HAP-1 (cell line): ENCODE results near the gene GALNT9.

Source experiments
- DNase-seq, 2 experiments: peaks; one replicate each; pipeline ENCODE4 v3.0.0-alpha.2; 2016 to 2020; ENCODE audit warnings: low spot score in 2 of 2
- H3K27me3 ChIP-seq: fragments of 250-450 bp; sonication (Bioruptor Pico); 2 replicates; pipeline ENCODE4 v1.5.1; 2020; ENCODE audit warnings: low read depth, mild to moderate bottlenecking, moderate library complexity
- H3K36me3 ChIP-seq: fragments of 250-450 bp; sonication (Bioruptor Pico); replicated peaks from 2 replicates; pipeline ENCODE4 v1.5.1; 2020; ENCODE audit warnings: mild to moderate bottlenecking
- H3K4me1 ChIP-seq: fragments of 250-450 bp; sonication (Bioruptor Pico); 2 replicates; pipeline ENCODE4 v1.5.1; 2020; ENCODE audit warnings: mild to moderate bottlenecking
- H3K4me3 ChIP-seq: fragments of 250-450 bp; sonication (Bioruptor Pico); 2 replicates; pipeline ENCODE4 v1.5.1; 2020; ENCODE audit warnings: mild to moderate bottlenecking, moderate library complexity
- H3K9me3 ChIP-seq: fragments of 250-450 bp; sonication (Bioruptor Pico); 2 replicates; pipeline ENCODE4 v1.5.1; 2020; ENCODE audit warnings: mild to moderate bottlenecking, moderate library complexity
- in situ Hi-C: fragments of 300-500 bp; cut with MboI; formaldehyde crosslinking; loops from 3 replicates; pipeline ENCODE4 v1.14.3; 2020; ENCODE audit warnings: low sequenced_read_pairs, inconsistent platforms, mixed read lengths

Gene GALNT9

DNA sequence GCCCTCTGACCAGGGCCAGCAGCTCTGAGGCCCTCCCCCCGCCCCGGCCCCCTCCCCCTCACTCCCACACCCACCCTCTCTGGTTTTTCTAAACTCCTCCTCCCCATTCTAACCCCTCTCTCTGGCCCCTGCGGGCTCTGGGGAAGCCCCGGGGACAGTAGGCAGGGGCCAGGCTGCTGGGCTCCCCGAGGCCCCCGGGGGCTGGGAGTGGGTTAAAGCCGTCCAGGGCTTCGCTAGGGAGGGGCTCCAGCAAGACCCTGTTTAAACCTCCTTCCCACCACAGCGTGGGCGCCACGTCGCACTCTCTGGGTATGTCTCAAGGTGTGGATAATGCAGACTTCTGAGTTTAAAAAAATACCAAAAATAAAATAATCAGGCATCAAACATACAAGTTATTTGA is 51.4 kb downstream of the GALNT9 start:
- no peaks in the 10 kb centered on the region for H3K9me3 ChIP-seq
- H3K27me3 ChIP-seq: no peaks in the 10 kb centered on the region
- no peaks in the 10 kb centered on the region for H3K4me1 ChIP-seq
- H3K4me3 ChIP-seq: no peak overlapping the region
- in situ Hi-C loops: no loop called here
- H3K36me3 ChIP-seq: no peaks in the 10 kb centered on the region
- no peak for DNase-seq

DNA sequence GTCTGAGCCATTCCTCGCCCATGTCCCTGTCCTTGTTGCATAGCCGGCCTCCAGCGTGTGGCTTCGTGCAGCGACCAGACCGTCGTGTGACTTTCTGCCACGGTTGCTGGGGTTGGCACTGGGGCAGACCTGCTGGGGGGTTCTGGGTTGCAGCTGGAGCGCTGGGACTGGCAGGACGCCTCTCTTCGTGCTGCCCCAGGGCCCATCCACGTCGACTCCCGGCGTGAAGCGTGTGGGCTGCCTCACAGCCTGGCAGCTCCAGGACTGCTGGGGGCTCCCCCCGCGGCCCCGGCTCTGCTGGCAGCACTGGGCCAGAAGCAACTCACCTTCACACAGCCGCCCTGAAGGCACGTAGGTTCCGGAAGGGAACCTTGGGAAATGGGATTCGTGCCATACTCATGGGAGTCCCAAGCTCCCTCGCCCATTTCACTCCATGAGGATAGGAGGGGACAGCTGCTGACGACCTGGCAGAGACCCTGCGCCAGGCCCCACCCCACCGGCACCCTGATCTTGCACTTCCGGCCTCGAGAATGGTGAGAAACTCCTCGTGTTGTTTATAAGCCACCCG is 51.9 kb downstream of the GALNT9 start:
- H3K27me3 ChIP-seq: 0 out of 2 replicates have a peak, but pooled peaks cover 2% of the 10 kb centered on the region
- in situ Hi-C loops: no loop called here

DNA sequence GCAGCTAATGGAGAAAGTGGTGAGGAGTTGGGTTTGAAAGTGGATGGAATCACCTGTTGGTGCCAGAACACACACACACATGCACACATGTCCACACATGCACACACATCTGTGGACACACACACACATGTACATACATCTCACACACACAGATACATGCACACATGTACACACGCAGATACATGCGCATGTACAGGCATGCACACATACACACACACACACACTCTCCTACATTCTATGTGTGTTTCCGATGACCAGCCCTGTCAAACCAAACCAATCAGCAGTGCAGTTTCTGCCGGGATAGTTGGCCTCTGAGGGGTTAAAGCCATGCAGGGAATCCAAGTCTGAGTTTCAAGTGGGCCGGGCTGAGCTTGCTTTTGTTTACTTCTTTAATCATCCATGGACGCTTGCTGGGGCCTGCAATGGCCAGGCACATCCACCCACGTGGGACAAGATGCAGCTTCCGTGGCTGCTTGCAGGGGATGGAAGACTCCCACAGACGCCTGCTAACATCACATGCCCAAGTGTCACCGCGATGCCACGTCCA is 52.5 kb downstream of the GALNT9 start:
- Histone ChIP-seq H3K4me3 (no peak overlapping the region), H3K9me3 (no peaks in the 10 kb centered on the region), H3K27me3 (peaks cover 3% of the 10 kb centered on the region; the same call in 1 of the 2 replicates), H3K4me1 (no peaks in the 10 kb centered on the region), H3K36me3 (no peaks in the 10 kb centered on the region)
- no peak for DNase-seq
- in situ Hi-C loops: no loop called here

More for the DNA sequence above, 51.9 kb downstream of the GALNT9 start:
- Histone ChIP-seq H3K9me3 (no peaks in the 10 kb centered on the region), H3K4me3 (no peak overlapping the region), H3K36me3 (no peaks in the 10 kb centered on the region), H3K4me1 (no peaks in the 10 kb centered on the region)
- no peak for DNase-seq

DNA sequence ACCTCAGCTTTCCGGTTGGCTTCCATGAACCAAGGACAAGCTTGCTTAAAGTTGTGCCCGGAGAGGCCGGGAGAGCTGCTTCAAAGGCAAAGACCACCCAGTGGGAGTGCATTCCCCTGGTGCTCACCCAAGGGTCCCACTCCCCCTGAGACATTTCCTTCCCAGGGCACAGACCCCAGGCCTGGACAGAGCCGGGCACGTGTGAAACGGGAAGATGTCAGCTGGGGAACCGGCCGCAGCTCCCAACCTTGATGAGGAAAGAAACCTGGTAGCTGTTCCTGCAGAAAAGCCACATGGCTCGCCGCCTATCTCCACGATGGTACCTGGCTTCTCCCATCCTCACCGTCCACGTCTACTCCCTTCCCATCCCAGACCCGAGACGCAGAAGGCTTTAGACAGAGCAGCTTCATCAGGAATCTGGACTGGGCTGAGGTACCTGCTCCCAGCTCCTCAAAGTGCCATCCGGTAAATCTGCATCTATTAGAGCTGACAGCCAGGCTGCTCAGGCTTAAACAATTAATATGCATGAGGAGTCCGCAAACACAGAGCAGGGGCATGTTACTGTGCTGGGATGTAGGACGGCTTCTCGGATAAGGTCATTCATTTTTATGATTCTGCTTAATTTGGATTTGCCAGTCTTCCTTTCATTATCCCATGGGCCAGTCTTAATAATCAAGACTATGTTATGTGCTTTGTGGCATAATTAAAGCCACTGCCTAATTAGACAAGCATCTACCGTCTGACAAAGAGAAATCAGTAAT is 53.1 kb downstream of the GALNT9 start:
- H3K27me3 ChIP-seq: peaks cover 8% of the 10 kb centered on the region
- no peaks in the 10 kb centered on the region for H3K36me3 ChIP-seq
- no peaks in the 10 kb centered on the region for H3K9me3 ChIP-seq
- no peak for DNase-seq
- no peaks in the 10 kb centered on the region for H3K4me1 ChIP-seq
- in situ Hi-C loops: no loop called here
- H3K4me3 ChIP-seq: no peak overlapping the region

DNA sequence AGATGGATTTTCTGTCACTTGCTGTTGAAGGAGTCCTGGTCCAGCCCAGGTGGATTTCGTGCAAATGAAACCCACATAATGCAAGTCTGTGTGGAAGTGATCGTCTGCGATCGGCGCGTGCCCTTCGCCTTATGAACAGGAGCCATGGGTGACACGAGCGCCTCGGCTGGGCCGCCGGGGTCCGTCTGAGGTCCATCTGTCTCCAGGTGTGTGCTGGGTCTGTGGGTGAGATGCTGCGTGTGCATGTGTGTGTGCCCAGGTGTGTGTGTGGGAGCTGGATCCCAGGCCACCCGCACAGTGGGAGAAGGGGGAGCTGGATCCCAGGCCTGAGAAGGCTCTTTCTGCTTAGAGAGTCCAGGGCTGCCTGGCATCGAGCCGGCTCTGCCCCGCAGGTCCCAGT is 53.8 kb downstream of the GALNT9 start:
- no peaks in the 10 kb centered on the region for H3K9me3 ChIP-seq
- H3K4me3 ChIP-seq: no peak overlapping the region
- H3K27me3 ChIP-seq: peaks cover 14% of the 10 kb centered on the region
- H3K4me1 ChIP-seq: no peaks in the 10 kb centered on the region
- no peaks in the 10 kb centered on the region for H3K36me3 ChIP-seq
- in situ Hi-C loops: no loop called here
- DNase-seq: no peak

DNA sequence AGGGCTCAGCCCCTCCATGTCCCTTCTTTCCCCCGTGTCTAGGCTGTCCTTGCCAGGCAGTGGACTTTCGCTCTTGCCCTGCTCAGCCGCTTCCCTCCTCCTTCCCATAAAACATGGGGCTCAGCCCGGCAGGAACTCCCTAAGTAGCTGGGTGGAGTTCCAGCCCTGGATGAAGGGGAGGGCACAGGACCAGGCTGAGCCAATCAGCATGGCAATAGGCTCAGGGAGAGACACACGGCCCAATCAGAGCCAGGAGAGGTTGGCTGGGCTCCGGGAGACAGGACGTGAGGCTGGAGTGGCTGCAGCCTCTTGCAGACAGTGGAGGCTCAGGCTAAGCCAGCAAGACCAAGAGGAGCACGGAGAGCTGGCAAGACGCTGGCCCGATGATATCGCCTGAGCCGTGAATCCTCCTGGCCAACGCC is 54.3 kb downstream of the GALNT9 start:
- DNase-seq: peak; percentile 46 to 69
- H3K4me3 ChIP-seq: no peak overlapping the region
- in situ Hi-C loops: no loop called here
- no peaks in the 10 kb centered on the region for H3K36me3 ChIP-seq
- peaks cover 19% of the 10 kb centered on the region for H3K27me3 ChIP-seq
- no peaks in the 10 kb centered on the region for H3K9me3 ChIP-seq
- H3K4me1 ChIP-seq: no peaks in the 10 kb centered on the region

DNA sequence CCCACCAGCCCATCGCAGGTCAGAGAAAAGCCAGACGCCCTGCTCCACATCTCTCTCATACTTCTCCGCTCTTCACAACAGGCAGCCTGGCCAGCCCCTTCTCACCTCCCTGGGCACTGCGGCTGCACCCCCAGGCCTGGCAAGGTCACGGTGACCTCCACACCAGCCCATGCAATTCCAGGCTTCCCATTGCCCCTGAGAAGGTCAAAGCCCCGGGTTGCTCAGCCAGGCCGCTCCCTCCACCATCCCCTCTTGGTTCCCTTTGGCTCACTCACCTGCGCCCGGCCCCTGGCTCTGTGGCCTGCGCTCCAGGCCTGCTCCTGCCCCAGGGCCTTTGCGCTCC is 55.4 kb downstream of the GALNT9 start:
- in situ Hi-C loops: no loop called here
- H3K9me3 ChIP-seq: no peaks in the 10 kb centered on the region
- no peak overlapping the region for H3K4me3 ChIP-seq
- no peak for DNase-seq
- H3K27me3 ChIP-seq: peaks cover 25% of the 10 kb centered on the region
- H3K4me1 ChIP-seq: no peaks in the 10 kb centered on the region
- no peaks in the 10 kb centered on the region for H3K36me3 ChIP-seq

DNA sequence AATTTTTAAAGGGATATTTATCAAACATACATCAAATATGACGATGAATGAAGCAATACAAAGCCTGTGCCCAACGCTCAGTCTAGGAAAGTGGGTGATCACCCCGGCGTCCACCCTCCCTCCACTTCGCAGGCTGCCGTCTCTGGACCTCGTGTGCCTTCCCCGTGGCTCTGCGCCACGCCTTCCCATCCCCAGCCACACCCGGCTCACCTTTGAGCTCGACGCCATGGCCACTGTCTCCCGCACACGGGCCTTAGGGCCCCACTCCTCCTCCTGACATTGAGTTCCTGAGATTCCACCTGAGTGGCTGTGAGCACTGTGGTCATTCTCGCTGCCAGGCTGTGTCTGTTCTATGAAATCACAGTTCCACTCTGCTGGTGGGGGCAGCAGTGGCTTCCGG is 56.7 kb downstream of the GALNT9 start:
- Histone ChIP-seq H3K27me3 (peaks cover 25% of the 10 kb centered on the region), H3K4me3 (no peak overlapping the region), H3K36me3 (no peaks in the 10 kb centered on the region), H3K9me3 (no peaks in the 10 kb centered on the region), H3K4me1 (no peaks in the 10 kb centered on the region)
- in situ Hi-C loops: no loop called here
- DNase-seq: no peak

DNA sequence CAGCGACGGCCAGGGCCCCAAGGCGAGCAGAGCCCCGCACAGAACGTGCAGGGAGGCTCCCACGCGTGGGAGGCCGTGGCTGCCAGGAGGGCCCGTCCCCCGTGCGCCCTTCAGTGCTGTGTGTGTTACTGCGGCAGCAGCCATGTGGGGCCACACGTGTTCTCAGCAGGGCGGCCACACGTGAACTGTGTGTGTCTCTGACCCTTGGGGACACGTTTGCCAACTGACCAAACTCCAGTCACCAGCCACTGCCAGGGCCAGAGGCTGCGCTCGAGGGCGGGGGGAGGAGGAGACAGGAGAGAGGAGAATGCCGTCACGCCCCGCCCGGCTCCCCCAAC is 57.7 kb downstream of the GALNT9 start:
- no peak for DNase-seq
- in situ Hi-C loops: no loop called here

DNA sequence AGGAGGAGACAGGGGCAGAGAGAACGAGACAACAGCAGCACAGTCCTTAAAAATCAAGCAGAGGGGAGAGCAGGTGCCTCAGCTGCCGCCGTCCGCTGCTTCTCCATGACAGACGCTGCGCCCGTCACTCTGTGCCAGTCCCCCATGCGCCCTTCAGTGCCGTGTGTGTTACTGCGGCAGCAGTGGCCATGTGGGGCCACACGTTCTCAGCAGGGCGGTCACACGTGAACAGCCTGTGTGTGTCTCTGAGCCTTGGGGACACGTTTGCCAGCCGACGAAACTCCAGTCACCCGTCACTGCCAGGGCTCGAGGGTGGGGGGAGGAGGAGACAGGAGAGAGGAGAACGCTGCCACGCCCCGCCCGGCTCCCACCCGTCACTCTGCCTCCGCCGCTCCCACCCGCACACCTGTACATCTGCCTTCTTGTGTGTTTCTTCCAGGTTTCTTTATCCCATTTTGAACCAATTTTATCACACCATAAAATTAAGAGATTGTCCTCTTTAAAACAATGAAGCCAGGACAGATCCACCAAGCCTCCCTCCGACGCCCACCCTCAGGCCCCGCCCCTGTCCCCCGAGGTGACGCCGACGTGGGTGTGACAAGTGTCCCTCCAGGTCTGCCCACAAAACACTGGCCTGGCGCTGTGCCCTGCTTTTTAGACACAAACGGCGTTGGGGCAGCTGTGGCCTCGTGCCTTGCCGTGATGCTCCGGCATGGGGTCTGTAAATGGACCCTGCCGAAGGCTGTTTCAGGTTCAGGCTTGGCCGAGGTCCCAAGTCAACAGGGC is 58.2 kb downstream of the GALNT9 start:
- in situ Hi-C loops: no loop called here
- Histone ChIP-seq H3K36me3 (no peaks in the 10 kb centered on the region), H3K4me1 (no peaks in the 10 kb centered on the region), H3K9me3 (no peaks in the 10 kb centered on the region), H3K4me3 (no peak overlapping the region), H3K27me3 (peaks cover 25% of the 10 kb centered on the region)
- DNase-seq: no peak

More for the DNA sequence above, 57.7 kb downstream of the GALNT9 start:
- Histone ChIP-seq H3K36me3 (no peaks in the 10 kb centered on the region), H3K9me3 (no peaks in the 10 kb centered on the region), H3K4me1 (no peaks in the 10 kb centered on the region), H3K4me3 (no peak overlapping the region), H3K27me3 (peaks cover 25% of the 10 kb centered on the region)

DNA sequence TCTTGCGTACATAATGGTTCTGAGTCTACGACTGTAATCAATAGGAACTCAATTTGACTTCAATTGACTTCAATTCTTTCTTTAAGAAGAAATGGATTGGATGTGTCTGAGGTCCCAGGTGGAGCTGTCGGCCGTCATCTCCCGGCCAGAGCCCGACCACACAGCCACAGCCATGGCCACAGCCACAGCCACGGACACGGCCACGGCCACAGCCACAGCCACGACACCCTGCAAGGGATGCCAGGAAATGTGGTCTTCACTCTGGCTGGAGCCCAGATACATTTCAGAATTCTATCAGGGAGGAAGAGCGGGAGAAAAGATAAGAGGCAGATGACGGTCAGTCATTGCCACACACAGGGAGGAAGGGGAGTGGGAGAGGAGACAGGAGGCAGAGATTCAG is 58.9 kb downstream of the GALNT9 start:
- in situ Hi-C loops: no loop called here
- Histone ChIP-seq H3K27me3 (peaks cover 25% of the 10 kb centered on the region), H3K36me3 (no peaks in the 10 kb centered on the region)

DNA sequence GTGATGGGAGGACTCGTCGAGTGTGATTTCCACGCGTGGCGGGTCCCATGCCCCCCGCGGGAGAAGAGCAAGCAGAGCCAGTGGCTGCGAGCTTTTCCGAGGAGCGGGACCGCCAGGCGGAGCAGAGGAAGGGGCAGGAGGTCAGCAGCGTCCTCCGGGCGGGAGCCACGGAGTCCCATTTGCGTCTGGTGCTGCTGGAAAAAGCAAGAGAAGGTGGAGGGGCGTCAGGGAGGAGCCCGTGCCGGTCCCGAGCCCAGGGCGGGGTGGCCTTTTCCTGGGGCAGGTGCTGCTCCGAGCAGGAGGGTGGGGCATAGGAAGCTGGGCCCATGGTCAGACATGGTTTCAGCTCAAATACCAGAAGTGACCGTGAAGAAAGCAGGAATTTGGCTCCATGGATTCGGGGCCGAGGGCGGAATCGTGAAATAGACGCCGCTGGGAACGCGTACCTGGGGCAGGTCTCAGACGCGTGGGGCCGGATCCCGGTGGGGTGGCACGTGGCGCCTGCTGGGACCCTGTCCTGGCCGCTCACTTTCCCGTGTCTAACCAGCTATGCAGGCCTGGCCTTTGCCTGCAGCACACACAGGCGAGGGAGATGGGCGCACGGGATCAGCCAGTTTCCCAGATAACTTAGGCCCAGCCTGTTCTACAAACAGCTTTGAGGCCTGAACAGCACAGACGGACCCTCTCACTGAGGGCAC is 60.0 kb downstream of the GALNT9 start:
- DNase-seq: no peak
- Histone ChIP-seq H3K4me1 (no peaks in the 10 kb centered on the region), H3K9me3 (no peaks in the 10 kb centered on the region), H3K36me3 (no peaks in the 10 kb centered on the region), H3K27me3 (peaks cover 25% of the 10 kb centered on the region), H3K4me3 (no peak overlapping the region)
- in situ Hi-C loops: no loop called here

More for the DNA sequence above, 58.9 kb downstream of the GALNT9 start:
- no peaks in the 10 kb centered on the region for H3K9me3 ChIP-seq
- H3K4me3 ChIP-seq: no peak overlapping the region
- no peak for DNase-seq
- H3K4me1 ChIP-seq: no peaks in the 10 kb centered on the region

DNA sequence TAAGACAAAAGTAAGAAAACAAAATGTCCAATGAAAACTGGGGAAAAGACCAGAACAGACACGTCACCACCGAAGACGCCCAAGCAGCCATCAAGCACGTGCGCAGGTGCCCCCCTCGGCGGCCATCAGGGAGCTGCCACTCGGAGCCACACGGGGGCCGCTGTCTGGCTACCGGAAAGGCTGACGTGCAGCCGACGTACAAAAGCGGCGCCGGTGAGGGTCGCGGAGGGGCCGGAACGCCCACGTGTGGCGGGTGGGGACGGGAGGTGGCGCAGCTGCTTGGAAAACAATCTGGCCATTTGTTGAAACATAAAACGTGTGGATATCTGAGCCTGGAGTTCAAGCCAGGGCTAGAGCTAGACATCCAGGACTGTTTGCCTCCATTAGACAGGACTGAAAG is 60.7 kb downstream of the GALNT9 start:
- Histone ChIP-seq H3K36me3 (no peaks in the 10 kb centered on the region), H3K27me3 (peaks cover 25% of the 10 kb centered on the region), H3K4me1 (no peaks in the 10 kb centered on the region), H3K4me3 (no peak overlapping the region), H3K9me3 (no peaks in the 10 kb centered on the region)
- no peak for DNase-seq
- in situ Hi-C loops: no loop called here
